M059J (cell line): ENCODE data around the gene FGGY. TPM values are rescaled to one million over a fixed set of nuclear protein-coding genes. Genes with fewer than 3 reads are reported as not detected.
A peak's percentile ranks its signal among the peaks of the same experiment; 100 is the strongest.
"Not testable (repeated sequence)": the region's sequence is repeated elsewhere in the genome, so short reads cannot be mapped to it uniquely, and the experiment has no call there.

Experiments
- DNase-seq: peaks from one replicate; pipeline ENCODE4 v3.0.0-alpha.2; 2012; ENCODE audit warnings: low read depth
- total RNA-seq: library from RNA; depleted of rRNA; stranded (reverse); fragments of >200 nt; shearing (Covaris generic); gene quantifications from 2 replicates; pipeline ENCODE4 v1.2.3, GENCODE V29; 2014

Gene FGGY
- total RNA-seq, 1 experiment from 2014 or later, result 5.4 TPM

DNA sequence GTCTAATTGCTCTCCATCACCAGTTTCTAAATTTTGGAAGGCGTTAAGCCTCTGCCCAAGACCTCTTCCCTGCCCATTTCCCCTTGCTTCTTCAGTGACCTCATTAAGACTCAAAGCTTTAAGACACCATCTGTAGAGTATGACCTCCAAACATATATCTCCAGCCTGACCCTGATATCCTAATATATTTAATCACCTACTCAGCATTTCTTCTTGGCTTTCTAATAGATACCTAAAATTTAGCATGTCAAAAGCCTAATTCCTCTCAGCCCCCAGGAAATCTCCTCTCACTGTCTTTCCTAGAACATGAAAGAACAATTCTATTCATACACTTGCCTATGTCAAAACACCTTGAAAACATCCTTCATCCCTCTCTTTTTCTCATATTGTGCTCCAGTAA is 282.3 kb downstream of the FGGY start:
- no peak for DNase-seq

DNA sequence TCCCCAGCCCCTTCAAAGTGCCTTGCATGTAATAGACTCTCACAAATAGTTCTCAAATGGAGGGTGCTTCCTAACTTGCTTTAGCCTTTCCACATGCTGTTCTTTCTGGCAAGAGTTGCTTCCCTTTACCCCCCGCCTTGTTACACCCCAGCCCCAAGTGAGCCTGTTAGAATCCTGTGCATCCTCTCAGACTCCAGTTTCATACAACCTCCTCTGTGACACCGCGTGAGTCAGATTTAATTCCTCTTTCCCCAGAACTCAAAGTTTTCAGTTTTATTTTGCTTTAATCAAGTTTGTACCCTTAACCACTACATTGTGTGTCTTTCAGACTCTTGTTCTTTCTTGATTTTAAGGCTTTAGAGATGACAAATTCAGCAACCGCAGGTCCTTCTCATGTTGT is 283.4 kb downstream of the FGGY start:
- no peak for DNase-seq

DNA sequence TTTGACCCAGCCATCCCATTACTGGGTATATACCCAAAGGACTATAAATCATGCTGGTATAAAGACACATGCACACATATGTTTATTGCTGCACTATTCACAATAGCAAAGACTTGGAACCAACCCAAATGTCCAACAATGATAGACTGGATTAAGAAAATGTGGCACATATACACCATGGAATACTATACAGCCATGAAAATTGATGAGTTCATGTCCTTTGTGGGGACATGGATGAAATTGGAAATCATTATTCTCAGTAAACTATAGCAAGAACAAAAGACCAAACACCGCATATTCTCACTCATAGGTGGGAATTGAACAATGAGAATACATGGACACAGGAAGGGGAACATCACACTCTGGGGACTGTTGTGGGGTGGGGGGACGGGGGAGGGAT is 295.5 kb downstream of the FGGY start:
- not testable (repeated sequence) for DNase-seq

DNA sequence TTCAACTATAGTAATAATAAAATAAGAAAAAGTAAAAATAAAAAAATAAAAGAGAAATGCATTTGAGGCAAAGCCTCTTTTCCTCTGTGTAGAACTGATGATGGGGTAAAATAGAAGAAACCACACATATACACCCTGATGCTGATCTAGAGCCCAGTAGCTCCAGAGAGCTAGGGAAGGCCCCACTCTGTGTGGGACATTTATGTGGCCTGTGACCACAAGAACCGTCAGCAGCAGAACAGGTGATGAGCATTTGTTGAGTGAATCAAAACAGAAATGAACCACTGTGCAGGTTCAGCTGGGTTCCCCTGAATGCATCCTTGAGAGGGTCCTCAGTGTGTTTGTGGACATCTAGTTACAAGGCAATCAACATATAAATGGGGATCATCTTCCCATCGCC is 296.0 kb downstream of the FGGY start:
- no peak for DNase-seq

DNA sequence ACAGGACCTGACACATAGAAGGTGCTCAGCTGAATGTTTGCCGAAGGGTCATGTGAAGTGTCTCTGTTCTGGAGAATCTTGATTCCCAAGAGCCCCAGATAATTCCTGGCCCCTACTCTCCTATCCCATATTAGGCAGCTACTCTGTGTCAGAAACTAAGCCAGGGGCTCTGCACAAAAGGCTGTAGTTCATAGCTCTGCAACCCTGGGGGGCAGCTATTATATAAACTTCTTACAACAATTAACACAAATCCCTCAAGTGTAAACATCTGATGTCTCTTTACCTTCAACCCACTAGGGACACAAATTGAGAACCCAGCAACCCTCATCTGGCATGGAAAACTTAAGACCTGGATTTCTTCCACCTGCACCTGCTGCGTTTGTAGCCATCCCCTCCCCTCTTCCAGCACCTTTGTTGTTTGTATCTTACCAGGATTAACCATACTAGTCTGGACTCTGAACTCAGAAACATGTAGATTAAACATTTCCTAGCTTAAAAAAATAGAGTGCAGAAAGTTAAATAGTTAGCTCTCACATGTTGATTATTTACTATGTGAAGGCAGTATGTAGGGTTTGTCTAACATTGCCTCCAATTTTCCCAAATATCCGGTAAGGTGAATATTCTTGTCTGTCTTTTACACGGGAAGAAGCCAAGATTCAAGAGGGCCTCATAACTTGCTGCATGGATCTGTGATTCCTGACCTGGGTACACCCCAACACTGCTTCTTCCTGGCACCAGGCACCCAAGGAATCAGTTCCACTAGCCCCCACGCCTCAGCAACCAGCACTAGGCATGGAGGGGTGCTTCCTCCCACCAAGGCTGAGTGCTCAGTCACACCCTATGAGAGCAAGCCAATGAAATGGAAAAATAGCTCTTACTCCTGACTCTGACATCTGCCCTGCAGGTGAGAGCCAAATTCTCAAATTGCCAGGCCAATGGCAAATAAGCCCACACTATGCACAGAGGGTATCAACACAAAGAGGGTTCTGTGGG is 297.2 kb downstream of the FGGY start:
- no peak for DNase-seq

DNA sequence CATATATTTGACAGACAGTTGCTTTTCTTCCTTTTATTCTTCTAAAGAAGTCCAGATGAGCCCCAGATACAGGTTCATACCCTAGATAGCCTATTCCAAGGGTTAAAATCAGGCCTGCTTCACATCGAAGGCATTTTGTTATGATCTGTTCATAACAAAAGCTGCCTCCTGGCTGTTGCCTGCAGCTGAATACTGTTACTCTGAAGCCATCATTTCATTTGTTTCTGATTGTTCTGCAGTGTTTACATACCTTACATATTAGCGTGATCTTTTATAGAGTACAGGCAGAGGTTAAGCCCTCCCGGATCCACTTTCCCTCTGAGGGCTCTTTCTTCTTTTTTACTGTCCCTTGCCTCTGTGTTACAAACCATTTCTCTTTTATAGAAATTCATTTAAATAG is 298.9 kb downstream of the FGGY start:
- peak; percentile 90 for DNase-seq

DNA sequence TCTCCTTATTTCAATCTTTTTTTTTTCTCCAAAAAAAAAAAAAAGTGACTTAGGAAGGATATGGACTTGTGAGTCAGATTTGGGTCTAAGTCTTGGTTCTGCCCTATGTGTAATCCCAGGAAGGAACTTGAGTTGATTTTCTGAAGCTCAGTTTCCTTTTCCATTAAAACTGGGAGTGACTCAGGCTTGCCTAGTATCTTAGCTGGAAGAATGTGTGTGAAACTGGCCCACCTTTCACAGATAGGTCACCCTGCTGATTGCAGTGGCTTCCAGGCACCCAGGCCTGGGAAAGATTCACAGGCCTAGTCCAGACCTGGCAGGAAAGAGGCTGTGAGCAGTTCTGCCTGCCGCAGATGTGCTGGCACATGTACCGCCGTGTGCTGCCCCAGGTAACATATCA is 299.5 kb downstream of the FGGY start:
- peak; percentile 98 for DNase-seq

DNA sequence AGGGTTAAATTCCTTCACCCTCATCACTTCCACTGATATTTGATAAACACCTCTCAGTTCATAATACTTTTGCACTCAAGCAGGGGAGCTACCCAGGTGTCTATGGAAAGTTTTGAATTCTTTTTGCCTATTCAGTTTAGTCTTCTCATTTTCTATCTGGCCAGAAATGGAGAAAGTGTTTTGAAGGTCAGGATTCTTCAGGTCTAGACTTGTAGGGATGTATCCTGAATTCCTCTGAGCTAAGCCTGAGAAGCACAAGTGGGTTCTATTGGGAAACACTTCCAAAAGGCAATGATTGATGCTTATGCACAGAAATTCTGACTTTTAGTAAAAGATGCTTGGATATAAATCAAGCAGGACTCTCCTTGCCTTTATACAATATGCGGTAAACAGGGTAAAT is 300.1 kb downstream of the FGGY start:
- peak; percentile 7 for DNase-seq

DNA sequence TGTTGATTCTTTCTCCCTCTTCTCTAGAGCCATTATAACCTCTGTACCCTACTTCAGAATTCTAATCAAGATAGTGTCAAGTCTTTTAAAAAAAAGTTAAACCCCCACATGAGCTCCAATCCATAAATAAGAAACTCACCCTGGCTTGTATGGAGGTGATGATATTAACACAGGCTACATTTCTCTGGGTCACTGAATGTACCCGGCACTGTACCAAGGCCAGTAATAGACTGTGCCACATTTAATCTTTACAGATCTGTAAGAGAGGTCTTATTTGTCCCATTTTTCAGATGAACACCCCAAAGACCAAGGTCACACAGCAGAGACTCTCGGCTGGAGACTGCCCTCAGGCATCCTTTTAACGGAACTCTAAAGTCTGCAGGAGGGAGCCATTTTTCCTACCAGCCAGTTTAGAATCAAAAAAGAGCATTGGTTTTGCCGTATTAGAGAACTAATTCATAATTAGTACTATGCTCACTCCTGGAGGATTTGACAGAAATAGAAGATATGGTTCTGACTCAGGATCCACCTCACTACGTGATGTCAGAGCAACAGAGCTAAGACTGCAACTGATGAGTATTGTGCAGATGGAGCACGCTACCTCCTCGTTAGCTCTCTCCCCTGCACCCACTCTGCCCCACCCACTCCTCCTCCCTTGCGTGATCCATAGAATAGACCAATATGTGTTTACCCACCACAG is 300.7 kb downstream of the FGGY start:
- no peak for DNase-seq

DNA sequence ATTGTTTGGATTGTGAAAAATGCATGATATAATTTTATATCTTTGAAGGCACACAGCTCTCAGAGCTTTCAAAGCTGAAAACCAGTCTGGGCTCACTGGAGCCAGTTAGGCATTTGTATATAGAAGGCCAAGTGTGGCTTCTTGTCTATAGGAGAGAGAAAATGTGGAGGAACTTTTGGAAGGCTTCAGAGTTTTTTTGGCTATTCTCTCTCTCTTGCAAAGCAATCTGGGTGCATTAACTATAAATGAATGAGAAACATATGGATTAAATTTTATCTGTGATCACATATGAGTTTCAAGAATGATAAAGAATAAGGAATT is 301.2 kb downstream of the FGGY start:
- no peak for DNase-seq

DNA sequence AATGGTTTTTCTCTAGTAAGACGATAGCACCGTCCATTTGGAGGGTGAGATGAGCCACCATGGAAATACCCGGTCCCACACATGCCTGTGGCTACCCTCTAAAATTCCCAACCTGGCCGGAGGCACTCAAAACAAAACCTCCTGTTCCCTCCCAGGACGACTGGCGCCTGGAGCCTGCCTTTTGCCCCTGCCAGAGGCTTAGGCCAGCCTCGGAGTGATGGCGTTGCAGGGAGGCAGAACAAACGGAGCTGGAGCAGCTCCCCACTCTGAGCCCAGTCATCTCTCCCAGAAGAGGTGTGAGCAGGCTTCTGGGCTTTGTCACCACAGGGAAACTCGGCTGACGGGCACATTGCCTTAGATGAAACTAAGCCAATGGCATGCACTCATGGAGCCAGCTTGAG is 304.1 kb downstream of the FGGY start:
- DNase-seq, result peak; percentile 99

DNA sequence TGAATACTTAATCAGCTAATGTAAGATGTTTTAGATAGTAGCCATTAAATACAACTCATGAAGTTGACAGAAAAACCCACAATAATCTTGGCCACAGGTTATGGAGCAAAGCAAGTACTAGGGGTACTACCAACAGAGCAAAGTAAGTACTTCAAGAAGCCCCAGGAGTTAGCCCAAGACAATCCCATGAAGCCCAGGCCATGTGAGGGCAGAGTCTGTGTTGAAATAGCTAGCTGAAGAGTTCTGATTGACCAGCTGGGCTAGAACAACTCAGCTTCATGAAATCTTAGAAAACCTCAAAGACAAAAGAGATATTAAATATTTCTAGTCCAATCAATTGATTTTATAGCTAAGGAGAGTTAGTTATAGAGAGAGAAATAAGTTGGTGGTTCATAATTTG is 304.9 kb downstream of the FGGY start:
- DNase-seq, result peak; percentile 18

DNA sequence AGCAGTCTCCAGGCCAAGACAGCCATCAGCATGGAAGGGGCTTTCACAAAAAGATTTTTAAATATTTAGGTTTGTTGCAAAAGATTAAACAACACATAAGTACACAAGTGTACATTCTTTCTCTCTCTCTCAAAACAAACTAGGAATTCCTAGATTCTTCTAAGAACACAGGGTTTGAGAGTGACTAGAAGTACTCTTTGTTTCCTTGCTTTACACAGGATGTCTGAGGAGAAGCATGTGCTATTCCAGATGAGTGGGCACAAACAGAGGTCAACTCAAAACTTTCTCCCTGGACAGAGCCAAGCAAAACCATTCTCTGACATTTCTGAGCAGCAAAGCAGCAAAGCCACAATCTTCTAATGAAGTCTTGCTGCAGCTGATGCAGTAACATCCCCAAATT is 307.3 kb downstream of the FGGY start:
- peak; percentile 23 for DNase-seq

DNA sequence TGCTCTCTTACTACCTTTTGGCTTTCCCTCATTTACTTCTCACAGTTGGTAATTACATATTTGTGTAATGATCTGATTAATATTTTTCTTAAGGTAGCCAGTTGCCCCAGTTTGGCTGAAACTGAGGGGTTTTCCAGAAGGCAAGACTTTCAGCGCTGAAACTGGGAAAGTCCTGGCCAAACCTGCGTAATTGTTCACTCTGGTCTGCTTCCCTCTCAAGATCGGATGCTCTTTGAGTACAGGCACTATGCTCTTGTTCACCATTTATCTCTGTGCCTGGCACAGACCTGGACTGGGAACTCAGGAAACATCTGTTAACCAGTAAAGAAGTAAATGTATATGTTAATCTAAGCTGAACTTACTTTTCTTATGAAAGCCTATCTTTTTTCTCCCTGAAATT is 308.3 kb downstream of the FGGY start:
- DNase-seq, result no peak

DNA sequence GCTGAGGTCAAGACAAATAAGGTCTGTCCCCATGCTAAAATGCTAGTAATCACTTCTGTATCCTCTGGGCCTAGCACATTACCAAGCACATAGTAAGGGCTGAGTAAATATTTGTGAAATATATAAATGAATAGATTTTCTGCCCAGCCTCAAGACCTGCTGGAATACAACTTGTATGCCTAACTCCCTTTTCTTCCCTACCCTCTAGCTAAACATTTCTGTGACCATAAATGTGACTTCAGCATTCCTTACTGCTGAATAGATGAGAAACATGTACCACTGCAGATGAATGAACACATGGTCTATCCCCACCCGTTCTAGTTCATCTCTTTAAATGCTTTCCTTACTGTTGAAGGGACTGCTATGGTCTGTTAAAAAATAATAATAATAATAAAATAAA is 308.9 kb downstream of the FGGY start:
- DNase-seq, result peak; percentile 74

DNA sequence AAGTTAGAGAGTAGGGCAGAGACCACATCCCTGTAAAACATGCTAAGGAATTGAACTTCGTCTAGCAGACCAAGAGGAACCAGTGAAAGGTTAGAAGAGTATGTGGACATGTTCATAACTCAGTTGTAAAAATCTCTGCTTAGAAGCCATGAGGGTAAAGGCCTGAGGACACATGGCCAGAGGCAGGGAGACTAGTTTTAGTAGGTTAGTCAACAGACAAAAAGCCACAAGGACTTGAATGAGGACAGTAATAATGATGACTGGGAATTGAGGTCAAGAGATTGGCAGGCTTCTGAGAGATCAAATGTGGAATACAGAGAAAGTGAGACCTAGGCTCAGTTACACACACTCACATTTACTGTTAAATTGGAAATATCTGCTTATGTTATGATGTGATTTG is 312.4 kb downstream of the FGGY start:
- peak; percentile 59 for DNase-seq

DNA sequence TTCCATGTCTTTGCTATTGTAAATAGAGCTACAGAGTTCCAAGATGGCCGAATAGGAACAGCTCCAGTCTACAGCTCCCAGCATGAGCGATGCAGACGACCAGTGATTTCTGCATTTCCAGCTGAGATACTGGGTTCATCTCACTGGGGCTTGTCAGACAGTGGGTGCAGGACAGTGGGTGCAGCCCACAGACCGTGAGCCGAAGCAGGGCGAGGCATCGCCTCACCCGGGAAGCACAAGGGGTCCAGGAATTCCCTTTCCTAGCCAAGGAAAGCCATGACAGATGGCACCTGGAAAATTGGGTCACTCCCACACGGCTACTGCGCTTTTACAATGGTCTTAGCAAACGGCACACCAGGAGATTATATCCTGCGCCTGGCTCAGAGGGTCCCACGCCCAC is 313.6 kb downstream of the FGGY start:
- not testable (repeated sequence) for DNase-seq

DNA sequence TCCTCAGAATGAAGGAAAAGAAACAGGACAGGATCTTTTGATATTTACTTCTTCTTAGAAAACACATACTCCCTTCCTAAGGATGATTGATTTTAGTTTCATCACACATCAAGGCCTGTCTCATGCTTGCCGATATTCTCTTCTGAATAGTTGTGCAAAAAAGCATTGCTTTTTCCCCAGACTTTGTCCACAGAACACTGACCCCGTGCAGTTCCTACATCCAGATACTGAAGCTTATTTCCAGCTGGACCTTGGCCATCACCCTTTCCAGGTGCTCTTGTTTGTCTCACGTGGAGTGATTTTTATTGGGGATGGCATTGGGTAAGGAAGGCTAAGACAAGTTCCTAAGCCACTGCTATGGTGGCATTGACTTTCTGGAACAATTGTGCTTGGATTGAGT is 320.5 kb downstream of the FGGY start:
- no peak for DNase-seq

DNA sequence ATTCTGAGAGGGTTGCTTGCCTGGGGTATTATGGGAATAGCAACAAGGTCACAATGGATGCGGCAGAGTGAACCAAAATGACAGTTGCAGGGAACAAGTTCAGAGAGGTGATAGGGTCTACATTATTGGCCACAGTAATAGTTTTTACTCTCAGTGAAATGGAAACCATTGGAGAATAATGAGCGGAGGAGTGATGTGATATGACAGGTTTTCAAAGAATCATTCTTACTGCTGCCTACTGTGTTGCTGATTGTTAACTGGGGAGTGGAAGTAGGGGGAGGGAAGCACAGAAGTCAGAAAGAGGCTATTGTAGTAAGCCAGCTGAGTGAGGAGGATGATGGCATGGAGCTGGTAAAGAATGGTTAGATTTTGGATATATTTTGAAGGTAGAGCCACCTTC is 322.7 kb downstream of the FGGY start:
- DNase-seq, result no peak

DNA sequence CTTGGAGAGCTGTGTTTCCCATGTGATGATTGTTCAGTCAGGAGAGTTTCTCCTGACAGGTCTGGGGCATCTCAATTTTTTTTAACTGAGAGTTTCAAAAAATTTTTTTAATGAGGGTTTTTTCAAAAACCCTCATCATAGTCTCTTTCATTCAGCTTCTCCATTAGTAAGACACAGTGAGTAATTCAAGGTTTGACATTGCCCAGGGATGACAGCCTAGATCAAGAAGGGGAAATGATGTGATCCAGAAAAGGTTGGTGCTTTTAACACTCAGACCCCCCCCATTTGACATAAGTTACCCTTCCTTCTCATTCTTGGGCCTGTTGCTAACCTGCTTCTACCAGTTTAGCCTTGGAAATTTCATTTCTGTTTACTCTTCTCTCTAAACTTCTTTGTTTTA is 328.5 kb downstream of the FGGY start:
- DNase-seq, result no peak

DNA sequence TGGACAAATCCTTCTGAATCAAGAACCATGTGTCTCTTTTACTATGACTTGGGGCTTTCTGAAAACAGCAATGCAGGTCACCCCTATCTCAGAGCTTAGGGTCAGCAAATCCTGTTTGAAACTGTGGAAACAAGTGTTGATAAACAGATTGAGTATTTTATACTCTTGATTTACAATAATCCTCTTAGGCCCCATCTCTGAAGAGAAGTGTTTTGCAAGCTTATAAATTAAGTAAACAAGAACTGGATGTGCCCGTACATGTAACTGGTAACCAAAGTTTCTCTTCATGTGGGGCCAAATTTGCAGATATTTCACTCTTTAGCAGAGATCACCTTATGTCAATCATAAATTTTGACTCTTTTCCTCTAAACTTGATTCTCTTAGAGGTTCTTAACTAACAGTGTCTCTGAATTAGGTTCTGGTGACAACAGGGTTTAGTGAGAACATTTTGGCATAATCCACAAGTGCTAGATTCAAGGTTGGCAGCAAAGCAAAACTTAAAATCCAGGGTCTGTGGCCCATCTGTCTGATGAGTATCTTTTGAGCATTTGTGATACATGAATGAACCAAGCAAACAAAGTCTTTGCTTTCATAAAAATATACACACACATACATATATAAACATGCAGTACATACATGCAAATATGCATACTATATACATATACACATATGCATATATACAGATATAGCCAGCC is 334.8 kb downstream of the FGGY start:
- DNase-seq, result no peak

DNA sequence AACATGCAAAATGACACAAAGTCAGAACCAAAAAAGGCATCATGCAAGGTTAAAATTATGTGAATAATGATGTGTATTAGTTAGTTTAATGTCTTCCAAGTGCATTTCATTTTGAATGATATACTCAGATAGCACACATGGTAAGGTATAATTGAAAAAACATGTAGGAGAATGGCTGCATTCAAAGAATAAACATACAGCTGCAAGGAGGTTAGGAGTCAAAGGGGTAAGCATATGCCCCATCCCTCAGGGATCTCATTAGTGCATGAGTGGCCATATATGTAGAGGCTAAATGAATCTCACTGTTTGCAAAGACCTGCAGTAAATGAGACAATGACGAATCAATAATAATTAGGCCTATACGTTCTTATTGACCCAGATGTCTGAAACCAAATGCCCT is 338.2 kb downstream of the FGGY start:
- no peak for DNase-seq

DNA sequence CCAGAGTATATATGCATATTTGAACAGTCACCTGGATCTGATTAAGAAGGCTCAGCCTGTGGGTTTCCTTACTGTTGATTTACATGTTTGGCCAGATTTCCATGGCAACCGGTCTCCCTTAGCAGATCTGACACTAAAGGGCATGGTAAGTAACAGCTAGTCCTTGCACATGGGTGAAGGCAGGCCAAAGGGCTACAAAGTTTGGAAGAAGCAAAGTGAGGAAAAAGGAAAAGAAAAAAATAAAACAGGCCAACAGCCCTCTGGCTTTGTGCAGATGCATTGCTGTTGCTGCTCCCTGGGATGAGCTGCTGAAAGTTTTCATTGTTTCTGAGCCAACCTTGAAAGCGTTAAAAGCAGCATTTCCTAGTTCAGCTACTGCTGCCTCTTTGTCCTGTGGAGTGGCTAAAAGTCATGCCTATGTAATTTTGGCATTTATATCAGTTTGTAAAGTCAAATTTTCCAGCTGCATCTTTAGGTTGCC is 341.4 kb downstream of the FGGY start:
- DNase-seq, result peak; percentile 87
